ENCODE results near the gene FAM107B.

GRCh38 chr10:14820010-14820774 lies 45.5 kb upstream of the FAM107B start:
- no peak for TF ChIP-seq POLR2AphosphoS5 (IDR thresholded peaks at IDR 0.05; ENCODE audit: low read depth, low read length)
- TF ChIP-seq POLR2A (IDR thresholded peaks at IDR 0.05; ENCODE audit: low read depth, low read length) = no peak
- no peak for TF ChIP-seq PAX5 (IDR thresholded peaks at IDR 0.05; ENCODE audit: insufficient read depth, low read length, severe bottlenecking)
- TF ChIP-seq TAF1 (IDR thresholded peaks at IDR 0.05; ENCODE audit: low read depth, low read length) = no peak
